Nephron (organoid): Measurements from ENCODE around the gene KMT2C.
A peak's percentile ranks its signal among the peaks of the same experiment; 100 is the strongest.

Experiments
- H3K27ac Mint-ChIP-seq, 3 experiments: 2 replicates each; pipeline ENCODE4 v1.8.0; 2020; ENCODE audit warnings: mixed read lengths in 3 of 3, mild to moderate bottlenecking in 2 of 3, moderate library complexity in 1 of 3
- H3K27me3 Mint-ChIP-seq: 2 replicates; pipeline ENCODE4 v1.8.0; 2021; ENCODE audit warnings: low read depth, mild to moderate bottlenecking, moderate library complexity, mixed read lengths
- H3K36me3 Mint-ChIP-seq: 2 replicates; pipeline ENCODE4 v1.8.0; 2020; ENCODE audit warnings: low read depth, mixed read lengths
- H3K4me1 Mint-ChIP-seq: 2 replicates; pipeline ENCODE4 v1.8.0; 2020; ENCODE audit warnings: mixed read lengths
- H3K4me3 Mint-ChIP-seq, 3 experiments: 2 replicates each; pipeline ENCODE4 v1.8.0; 2020; ENCODE audit warnings: mild to moderate bottlenecking in 3 of 3, mixed read lengths in 3 of 3, moderate library complexity in 2 of 3
- H3K9me3 Mint-ChIP-seq: 2 replicates; pipeline ENCODE4 v1.8.0; 2020; ENCODE audit warnings: mixed read lengths
- TF ChIP-seq, protein P1 (sequence below), 3 experiments: fragments of 200-600 bp; sonication (generic); IDR thresholded peaks; one replicate each; pipeline ENCODE4 v1.5.0; 2021; ENCODE audit warnings: antibody characterized with exemption in 3 of 3; ENCODE audit not compliant: unreplicated experiment in 3 of 3

Gene KMT2C

DNA sequence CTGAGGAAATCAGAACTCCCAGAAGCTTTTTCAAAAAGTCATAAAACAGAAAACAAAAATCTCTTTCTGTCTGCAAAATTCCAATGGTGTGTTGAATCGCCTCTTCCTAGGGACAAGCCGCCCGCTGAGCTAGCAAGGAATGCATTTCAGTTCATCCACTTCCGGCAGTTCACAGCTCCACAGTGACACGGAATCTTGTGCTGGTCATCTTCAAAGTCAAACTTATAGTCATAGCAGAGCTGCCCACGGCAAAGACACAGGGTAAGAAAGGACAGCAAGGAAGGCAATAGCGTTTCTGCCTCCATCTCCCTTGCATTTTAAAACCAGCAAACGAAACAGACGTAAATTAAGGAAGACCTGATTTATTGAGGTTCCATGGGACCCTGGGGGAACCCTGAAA lies 299.1 kb downstream of the KMT2C start:
- Mint-ChIP-seq H3K4me3 (peak overlapping the region in 2 of 3 experiments; percentile 0 to 17), H3K9me3 (no peaks in the 10 kb centered on the region), H3K27ac (peak overlapping the region; percentile 74 to 89 (median 83)), H3K27me3 (no peaks in the 10 kb centered on the region), H3K36me3 (peaks cover 70% of the 10 kb centered on the region), H3K4me1 (peaks cover 10% of the 10 kb centered on the region)
- TF ChIP-seq, protein P1, sequence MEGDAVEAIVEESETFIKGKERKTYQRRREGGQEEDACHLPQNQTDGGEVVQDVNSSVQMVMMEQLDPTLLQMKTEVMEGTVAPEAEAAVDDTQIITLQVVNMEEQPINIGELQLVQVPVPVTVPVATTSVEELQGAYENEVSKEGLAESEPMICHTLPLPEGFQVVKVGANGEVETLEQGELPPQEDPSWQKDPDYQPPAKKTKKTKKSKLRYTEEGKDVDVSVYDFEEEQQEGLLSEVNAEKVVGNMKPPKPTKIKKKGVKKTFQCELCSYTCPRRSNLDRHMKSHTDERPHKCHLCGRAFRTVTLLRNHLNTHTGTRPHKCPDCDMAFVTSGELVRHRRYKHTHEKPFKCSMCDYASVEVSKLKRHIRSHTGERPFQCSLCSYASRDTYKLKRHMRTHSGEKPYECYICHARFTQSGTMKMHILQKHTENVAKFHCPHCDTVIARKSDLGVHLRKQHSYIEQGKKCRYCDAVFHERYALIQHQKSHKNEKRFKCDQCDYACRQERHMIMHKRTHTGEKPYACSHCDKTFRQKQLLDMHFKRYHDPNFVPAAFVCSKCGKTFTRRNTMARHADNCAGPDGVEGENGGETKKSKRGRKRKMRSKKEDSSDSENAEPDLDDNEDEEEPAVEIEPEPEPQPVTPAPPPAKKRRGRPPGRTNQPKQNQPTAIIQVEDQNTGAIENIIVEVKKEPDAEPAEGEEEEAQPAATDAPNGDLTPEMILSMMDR (IDR thresholded peaks at IDR 0.05; ENCODE audit: unreplicated experiment in 3 of 3), result no peak

DNA sequence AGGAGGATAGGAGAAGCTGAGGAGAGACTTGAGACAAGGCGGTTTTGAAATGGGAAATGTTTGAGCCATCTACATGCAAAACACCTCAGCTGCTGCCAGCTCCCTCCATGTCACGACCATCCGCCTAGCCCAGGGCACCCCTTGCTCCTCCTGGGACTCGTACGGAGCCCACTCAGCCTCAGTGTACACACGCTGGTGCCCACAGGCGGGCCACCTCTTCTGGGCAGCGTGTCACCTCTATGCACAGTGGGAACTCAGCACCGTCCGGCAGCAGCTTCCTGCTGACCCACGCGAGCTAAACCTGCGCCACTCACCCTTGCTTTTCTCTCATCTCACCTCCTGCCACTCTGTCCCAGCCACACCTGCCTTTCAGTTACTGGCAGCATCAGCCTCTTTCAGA lies 302.0 kb downstream of the KMT2C start:
- H3K4me3 Mint-ChIP-seq, result no peak overlapping the region

DNA sequence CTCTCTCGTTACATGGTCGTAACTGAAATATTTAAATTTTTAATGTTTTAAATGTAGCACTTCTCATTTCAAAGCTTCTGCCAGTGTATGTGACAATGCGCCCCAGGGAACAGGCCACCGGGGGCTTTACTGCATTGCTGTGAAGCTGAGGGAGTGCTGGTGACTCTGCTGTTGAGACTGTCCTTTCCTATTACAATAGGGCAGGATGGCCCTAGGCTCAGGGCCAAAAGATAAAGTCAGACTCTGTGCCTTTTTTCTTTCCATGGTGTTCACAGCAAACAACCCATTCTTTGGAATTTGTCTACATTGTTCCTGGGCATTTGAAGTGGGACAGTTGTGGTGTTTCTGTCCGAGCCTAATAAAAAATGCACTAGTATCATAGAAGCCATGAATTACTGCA lies 303.0 kb downstream of the KMT2C start:
- no peaks in the 10 kb centered on the region for H3K27me3 Mint-ChIP-seq
- no peak overlapping the region for H3K27ac Mint-ChIP-seq
- H3K9me3 Mint-ChIP-seq, result peaks cover 2% of the 10 kb centered on the region
- H3K36me3 Mint-ChIP-seq, result peaks cover 69% of the 10 kb centered on the region
- peaks cover 10% of the 10 kb centered on the region for H3K4me1 Mint-ChIP-seq
- TF ChIP-seq, protein P1 (IDR thresholded peaks at IDR 0.05; ENCODE audit: unreplicated experiment in 3 of 3), result no peak
- H3K4me3 Mint-ChIP-seq, result no peak overlapping the region

More for the DNA sequence above, 302.0 kb downstream of the KMT2C start:
- Mint-ChIP-seq H3K4me1 (peaks cover 10% of the 10 kb centered on the region), H3K27me3 (no peaks in the 10 kb centered on the region), H3K36me3 (peaks cover 69% of the 10 kb centered on the region), H3K27ac (peak overlapping the region in 1 of 3 experiments; percentile 33), H3K9me3 (no peaks in the 10 kb centered on the region)
- TF ChIP-seq, protein P1 (IDR thresholded peaks at IDR 0.05; ENCODE audit: unreplicated experiment in 3 of 3), result no peak

DNA sequence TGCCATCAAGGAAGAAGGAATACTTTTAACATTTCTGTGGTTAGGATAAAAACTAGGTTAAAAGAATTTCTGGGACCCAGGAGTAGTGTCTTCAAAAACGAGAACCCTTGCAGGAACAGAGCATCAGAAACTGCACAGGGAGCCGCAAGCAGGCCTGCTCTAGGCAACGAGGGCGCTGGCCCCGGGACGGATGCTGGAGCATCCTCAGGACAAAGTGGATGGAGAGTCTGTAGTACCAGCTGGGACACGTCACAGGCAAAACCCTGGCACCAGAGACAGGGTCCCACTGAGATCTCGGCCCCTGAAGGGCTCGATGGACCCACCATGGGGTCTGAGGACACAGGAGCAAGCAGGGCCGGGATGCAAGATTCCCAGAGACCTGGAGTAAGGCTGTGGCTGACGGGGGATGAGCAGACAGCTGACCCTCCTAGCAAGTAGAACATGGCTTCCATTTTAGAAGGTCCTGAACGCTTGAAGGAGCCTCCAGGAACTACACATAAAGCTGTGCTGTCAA lies 303.8 kb downstream of the KMT2C start:
- Mint-ChIP-seq H3K27ac (no peak overlapping the region), H3K4me3 (no peak overlapping the region), H3K36me3 (peaks cover 71% of the 10 kb centered on the region), H3K9me3 (peaks cover 7% of the 10 kb centered on the region), H3K27me3 (no peaks in the 10 kb centered on the region), H3K4me1 (peaks cover 10% of the 10 kb centered on the region)
- TF ChIP-seq, protein P1 (IDR thresholded peaks at IDR 0.05; ENCODE audit: unreplicated experiment in 3 of 3), result no peak

DNA sequence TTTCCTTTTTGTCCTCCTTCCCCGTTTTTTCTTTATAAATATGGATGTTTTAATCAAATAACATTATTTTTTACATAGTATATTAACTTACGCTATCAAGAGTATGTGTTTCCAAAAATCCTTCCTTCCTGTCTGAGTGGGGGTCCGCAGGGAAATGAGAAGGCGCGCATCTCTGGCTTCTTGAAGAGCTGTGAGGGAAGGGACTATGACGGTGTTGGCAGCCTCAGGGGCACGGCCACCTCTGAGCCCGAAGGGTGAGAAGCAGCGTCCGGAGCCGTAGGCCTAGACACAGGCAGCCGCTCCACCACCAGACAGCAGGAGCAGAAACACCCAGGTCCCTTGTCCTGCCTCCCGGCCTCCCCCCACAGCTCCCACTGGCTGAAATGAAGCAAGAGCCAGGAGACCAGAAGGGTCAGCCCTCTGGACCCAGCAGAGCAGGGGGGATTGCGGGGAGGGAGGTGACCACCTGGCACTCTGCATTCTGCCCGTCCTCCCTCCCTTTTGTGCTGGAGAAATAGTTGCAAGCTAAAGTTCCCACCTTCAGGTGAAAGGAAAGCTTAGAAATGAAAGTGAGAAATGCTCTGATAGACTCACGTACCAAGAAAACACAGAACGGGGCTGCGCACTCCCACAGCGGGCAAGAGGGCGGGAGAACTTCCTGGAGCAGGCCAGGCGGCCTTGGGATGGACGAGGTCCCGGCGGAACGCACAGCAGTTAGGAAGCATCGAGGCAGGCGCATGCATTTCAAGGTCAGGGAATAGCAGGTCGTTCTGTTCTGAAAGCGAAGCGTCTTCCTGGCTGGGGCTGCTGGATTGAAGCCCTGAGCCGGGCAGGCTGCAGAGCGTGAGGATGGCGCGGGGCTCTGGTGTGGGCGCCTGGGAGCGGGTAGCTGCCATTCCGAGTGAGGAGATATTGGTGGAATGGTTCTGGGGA lies 304.9 kb downstream of the KMT2C start:
- Mint-ChIP-seq H3K27me3 (no peaks in the 10 kb centered on the region), H3K4me1 (no peaks in the 10 kb centered on the region), H3K27ac (no peak overlapping the region), H3K4me3 (no peak overlapping the region), H3K36me3 (peaks cover 71% of the 10 kb centered on the region), H3K9me3 (peaks cover 10% of the 10 kb centered on the region)
- TF ChIP-seq, protein P1 (IDR thresholded peaks at IDR 0.05; ENCODE audit: unreplicated experiment in 3 of 3), result no peak
